ENCODE results near the gene BAK1.
"Not testable (repeated sequence)": the region's sequence is repeated elsewhere in the genome, so short reads cannot be mapped to it uniquely, and the experiment has no call there.

Gene BAK1

DNA sequence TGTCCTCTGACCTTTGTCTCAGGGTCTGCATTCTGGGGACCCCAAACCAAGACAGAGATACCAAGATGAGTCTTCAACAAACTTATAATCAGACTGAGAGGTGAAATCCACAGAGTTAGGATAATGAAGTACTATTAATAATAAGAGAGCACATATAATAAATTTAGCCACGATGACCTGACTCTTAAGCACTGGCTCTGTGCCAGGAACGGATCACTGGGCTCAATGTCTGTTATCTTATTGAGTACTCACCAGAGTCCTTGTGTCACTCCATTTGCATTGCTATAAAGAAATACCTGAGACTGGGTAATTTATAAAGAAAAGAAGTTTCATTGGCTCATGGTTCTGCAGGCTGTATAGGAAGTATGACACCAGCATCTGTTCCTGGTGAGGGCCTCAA, 22.1 kb upstream of the BAK1 start:
- TF ChIP-seq, protein P1, sequence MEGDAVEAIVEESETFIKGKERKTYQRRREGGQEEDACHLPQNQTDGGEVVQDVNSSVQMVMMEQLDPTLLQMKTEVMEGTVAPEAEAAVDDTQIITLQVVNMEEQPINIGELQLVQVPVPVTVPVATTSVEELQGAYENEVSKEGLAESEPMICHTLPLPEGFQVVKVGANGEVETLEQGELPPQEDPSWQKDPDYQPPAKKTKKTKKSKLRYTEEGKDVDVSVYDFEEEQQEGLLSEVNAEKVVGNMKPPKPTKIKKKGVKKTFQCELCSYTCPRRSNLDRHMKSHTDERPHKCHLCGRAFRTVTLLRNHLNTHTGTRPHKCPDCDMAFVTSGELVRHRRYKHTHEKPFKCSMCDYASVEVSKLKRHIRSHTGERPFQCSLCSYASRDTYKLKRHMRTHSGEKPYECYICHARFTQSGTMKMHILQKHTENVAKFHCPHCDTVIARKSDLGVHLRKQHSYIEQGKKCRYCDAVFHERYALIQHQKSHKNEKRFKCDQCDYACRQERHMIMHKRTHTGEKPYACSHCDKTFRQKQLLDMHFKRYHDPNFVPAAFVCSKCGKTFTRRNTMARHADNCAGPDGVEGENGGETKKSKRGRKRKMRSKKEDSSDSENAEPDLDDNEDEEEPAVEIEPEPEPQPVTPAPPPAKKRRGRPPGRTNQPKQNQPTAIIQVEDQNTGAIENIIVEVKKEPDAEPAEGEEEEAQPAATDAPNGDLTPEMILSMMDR (conservative IDR thresholded peaks at IDR 0.05; ENCODE audit: low read depth): no peak
- no peak overlapping the region for H3K27ac ChIP-seq
- DNase-seq (ENCODE audit: low spot score): no peak
- ChIA-PET CTCF (interaction anchor here (0.6 kb wide), 1 partner anchor 30 kb away, joined by 3 read pairs; no protein-coding TSS in a partner anchor), POLR2A (ENCODE audit: low non-redundant PET) (no interaction called here)

DNA sequence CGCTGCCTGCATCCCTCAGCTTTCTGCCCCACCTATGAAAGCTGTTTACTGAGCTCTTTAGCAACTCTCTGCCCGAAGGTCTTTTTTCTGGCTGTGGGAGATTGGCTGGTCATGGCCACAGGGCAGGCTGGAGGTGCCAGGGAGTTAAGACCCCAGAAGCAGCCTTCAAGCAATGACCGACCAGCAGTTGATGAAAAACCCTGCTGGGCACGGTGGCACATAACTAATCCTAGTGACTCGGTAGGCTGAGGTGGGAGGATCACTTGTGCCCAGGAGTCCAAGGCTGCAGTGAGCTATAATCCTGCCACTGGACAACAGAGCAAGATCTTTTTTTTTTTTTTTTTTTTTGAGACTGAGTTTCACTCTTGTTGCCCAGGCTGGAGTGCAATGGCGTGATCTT, 20.7 kb upstream of the BAK1 start:
- ChIA-PET CTCF (interaction anchor here (0.6 to 0.9 kb wide), 2 partner anchors 32 to 174 kb away, joined by 4 to 8 read pairs; no protein-coding TSS in a partner anchor), POLR2A (ENCODE audit: low non-redundant PET) (no interaction called here)
- peak overlapping the region; percentile 84 for H3K27ac ChIP-seq

DNA sequence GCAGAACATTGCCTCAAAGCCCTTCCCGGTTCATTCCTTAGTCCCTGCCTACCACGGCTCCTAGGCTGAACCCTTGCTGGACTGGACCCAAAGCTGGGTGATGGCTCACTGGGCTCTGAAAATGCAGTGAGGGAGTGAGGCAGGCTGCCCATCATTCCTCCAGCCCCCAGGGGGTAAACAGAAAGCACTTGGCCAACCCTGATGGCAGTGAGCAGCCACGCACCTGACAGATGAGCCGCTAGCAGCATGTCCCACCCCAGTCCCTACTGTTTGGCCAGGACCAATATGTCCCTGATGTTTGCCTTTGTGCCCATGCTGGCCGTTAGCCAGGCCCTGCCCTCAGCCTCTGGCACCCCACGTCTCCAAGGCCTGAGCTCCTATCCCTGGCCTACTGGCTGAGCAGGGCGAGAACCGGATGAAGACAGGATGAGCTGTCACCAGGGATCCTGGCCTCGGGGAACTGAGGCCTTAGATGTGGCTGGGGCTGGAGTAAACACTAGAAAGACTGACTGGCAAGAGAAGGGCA, 19.4 kb upstream of the BAK1 start:
- H3K27ac ChIP-seq: peak overlapping the region; percentile 84
- peak; percentile 60 for DNase-seq (ENCODE audit: low spot score)
- TF ChIP-seq, protein P1 (conservative IDR thresholded peaks at IDR 0.05; ENCODE audit: low read depth): no peak
- POLR2A ChIA-PET (ENCODE audit: low non-redundant PET): interaction anchor here (0.6 kb wide), 1 partner anchor 15 kb away, joined by 4 read pairs; no protein-coding TSS in a partner anchor
- CTCF ChIA-PET: interaction anchor here (0.6 kb wide), 1 partner anchor 24 kb away, joined by 3 read pairs; no protein-coding TSS in a partner anchor

More for the DNA sequence above, 20.7 kb upstream of the BAK1 start:
- TF ChIP-seq, protein P1 (conservative IDR thresholded peaks at IDR 0.05; ENCODE audit: low read depth): no peak
- no peak for DNase-seq (ENCODE audit: low spot score)

DNA sequence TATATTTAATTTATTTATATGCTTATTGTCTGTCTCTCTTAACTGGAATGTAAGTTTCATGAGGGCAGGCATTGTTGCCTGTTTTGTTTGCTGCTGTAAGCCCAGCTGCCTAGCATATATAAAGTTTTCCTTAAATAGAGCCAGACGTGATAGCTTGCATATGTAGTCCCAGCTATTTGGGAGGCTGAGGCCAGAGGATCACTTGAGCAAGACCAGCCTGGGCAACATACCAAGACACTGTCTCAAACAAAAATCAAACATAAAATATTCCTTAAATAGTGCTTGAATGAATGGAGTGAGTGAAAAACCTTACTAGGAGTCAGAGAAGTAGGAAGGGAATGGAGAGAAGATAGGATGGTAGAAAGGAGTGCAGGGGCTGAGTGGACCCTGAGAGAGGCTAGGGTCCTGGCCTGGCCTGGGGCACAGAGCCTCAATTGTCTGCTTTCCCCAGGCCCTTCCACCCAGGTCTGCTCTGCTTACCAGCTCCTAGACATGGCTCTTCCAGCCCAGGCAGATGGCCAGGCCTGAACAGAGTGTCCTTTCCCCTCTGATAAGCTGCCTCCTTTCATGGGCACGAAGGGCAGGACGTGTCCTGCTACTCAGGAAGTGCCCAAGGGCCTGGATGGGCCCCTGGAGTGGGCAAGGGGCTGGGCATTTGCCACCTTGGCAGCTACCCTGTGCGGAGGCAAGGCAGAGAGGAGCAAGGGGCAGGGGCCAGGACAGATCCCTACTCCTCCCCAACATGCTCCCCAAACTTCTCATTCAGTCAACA, 17.7 kb upstream of the BAK1 start:
- POLR2A ChIA-PET (ENCODE audit: low non-redundant PET): no interaction called here
- TF ChIP-seq, protein P1 (conservative IDR thresholded peaks at IDR 0.05; ENCODE audit: low read depth): no peak
- CTCF ChIA-PET: interaction anchor here (0.5 to 0.6 kb wide), 2 partner anchors 8 to 15 kb away, joined by 3 to 4 read pairs; no protein-coding TSS in a partner anchor
- peak overlapping the region; percentile 84 for H3K27ac ChIP-seq
- no peak for DNase-seq (ENCODE audit: low spot score)

DNA sequence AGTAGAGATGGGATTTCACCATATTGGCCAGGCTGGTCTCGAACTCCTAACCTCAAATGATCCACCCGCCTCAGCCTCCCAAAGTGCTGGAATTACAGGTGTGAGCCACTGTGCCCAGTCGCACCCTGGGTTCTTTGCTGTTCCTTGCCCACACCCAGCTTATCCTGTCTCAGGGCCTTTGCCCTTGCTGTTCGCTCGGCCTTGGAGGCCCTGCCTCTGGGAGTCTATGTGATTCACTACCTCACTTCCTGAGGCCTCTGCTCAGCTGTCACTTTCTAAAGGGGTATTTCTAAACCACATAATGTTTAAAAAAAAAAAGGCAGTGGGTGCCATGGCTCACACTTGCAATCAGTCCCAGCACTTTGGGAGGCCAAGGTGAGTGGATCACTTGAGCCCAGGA, 16.8 kb upstream of the BAK1 start:
- POLR2A ChIA-PET (ENCODE audit: low non-redundant PET); DNase-seq (ENCODE audit: low spot score): not testable (repeated sequence)
- CTCF ChIA-PET: interaction anchor here (0.6 kb wide), 1 partner anchor 345 kb away, joined by 3 read pairs; no protein-coding TSS in a partner anchor
- H3K27ac ChIP-seq: peak overlapping the region; percentile 58

DNA sequence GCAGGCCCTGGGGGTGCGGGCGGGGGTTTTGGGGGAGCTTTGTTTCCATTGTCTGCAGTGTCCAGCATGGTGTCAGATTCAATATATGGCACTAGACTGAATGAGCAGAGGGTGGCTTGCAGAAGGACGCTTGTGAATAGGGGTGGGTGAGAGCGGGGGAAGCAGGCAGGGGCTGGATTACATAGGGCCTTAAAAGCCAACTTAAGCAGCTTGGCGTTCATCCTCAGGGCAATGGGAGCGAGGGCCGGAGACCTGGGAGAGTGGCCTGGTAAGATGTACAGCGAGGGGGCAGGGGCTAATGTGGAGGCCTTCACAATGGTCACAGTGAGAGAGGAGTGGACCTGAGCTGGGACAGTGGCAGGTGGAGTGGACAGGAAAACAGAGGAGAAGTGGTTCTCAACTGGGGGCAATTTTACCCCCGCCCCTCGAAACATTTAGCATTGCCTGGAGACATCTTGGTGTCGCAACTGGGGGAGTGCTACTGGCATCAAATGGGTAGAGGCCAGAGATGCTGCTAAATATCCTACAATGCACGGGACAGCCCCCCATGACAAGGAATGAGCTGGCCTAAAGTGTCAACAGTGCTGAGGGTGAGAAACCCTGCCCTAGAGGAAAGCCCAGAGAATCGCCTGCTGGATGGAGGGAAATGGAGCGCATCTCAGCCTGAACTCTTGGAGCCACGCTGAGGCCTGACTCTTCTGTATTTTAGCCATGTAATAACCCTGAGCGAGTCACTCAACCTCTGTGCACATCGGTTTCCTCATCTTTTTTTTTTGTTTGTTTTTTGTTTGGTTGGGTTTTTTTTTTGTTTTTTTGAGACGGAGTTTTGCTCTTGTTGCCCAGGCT, 15.1 kb upstream of the BAK1 start:
- ChIA-PET POLR2A (ENCODE audit: low non-redundant PET) (interaction anchor here (0.5 kb wide), 1 partner anchor 55 kb away, joined by 3 read pairs; no protein-coding TSS in a partner anchor), CTCF (interaction anchor here (0.6 kb wide), 3 partner anchors 23 to 169 kb away, joined by 3 to 4 read pairs (median 4); no protein-coding TSS in a partner anchor)
- H3K27ac ChIP-seq: peak overlapping the region; percentile 58
- no peak for DNase-seq (ENCODE audit: low spot score)
- TF ChIP-seq, protein P1 (conservative IDR thresholded peaks at IDR 0.05; ENCODE audit: low read depth): no peak
